Heart right ventricle (tissue), 16 donors: ENCODE results near the gene SLC39A11. TPM values are rescaled to one million over a fixed set of nuclear protein-coding genes. Genes with fewer than 3 reads are reported as not detected.
"Not testable (repeated sequence)": the region's sequence is repeated elsewhere in the genome, so short reads cannot be mapped to it uniquely, and the experiment has no call there.

Experiments used
- ATAC-seq, 8 donors: fragments of 200-7000 bp; cut with Tn5 transposase; one replicate each; pipeline ENCODE4 v1.9.1; 2020; ENCODE audit warnings: mild to moderate bottlenecking in 8 of 8, moderate library complexity in 8 of 8, moderate number of reproducible peaks in 1 of 8
- DNase-seq, 2 donors: peaks; one replicate each; pipeline ENCODE4 v3.0.0-alpha.2; 2020
- H3K27ac ChIP-seq, 10 donors: fragments of 200-600 bp; sonication (generic) in 2 of 10; one replicate each; pipeline versions ENCODE4 v1.5.0 to v1.8.0; 2020 to 2022; ENCODE audit warnings: mild to moderate bottlenecking in 3 of 10
- H3K27me3 ChIP-seq, 7 donors: fragments of 200-600 bp; one replicate each; pipeline ENCODE4 v1.8.0; 2021 to 2022; ENCODE audit warnings: mild to moderate bottlenecking in 2 of 7
- H3K36me3 ChIP-seq, 9 donors: fragments of 200-600 bp; sonication (generic) in 1 of 9; one replicate each; pipeline versions ENCODE4 v1.5.0 to v1.8.0; 2020 to 2022; ENCODE audit warnings: mild to moderate bottlenecking in 2 of 9
- H3K4me1 ChIP-seq, 9 donors: fragments of 200-600 bp; sonication (generic) in 1 of 9; one replicate each; pipeline versions ENCODE4 v1.5.0 to v1.8.0; 2020 to 2022; ENCODE audit warnings: mild to moderate bottlenecking in 4 of 9
- H3K4me3 ChIP-seq, 10 donors: fragments of 200-600 bp; sonication (generic) in 2 of 10; one replicate each; pipeline versions ENCODE4 v1.5.0 to v1.8.0; 2020 to 2022; ENCODE audit warnings: mild to moderate bottlenecking in 7 of 10, moderate library complexity in 2 of 10
- H3K9me3 ChIP-seq, 11 donors: fragments of 200-600 bp in 10 of 11; sonication (generic) in 2 of 11; one replicate each; pipeline versions ENCODE4 v1.5.0 to v1.8.0; 2013 to 2022; ENCODE audit warnings: mild to moderate bottlenecking in 2 of 11, control low read depth in 1 of 11, moderate library complexity in 1 of 11
- CTCF ChIP-seq, 9 donors: fragments of 200-600 bp; sonication (generic) in 2 of 9; IDR thresholded peaks; one replicate each; pipeline versions ENCODE4 v1.5.0 to v1.8.0; 2021 to 2022; ENCODE audit warnings: antibody characterized with exemption in 9 of 9, mild to moderate bottlenecking in 5 of 9, moderate library complexity in 1 of 9
- WGBS, 2 donors: extraction: QIAGEN DNeasy Blood & Tissue Kit; methylation state at CpG; one replicate each; pipeline ENCODE4 v1.1.7; 2013; ENCODE audit warnings: inconsistent platforms in 1 of 2; 5-methylcytosine and 5-hydroxymethylcytosine counted together
- intact Hi-C, 10 donors: fragments of 100-400 bp; cut with DNase I; formaldehyde crosslinking; loops; one replicate each; pipeline versions ENCODE4 v1.11.1 to v1.14.2; 2022
- polyA plus RNA-seq, 2 donors: library from polyadenylated mRNA; stranded (reverse); fragments of 200-250 nt; gene quantifications; one replicate each; pipeline ENCODE4 v1.2.3, GENCODE V29; 2013
- total RNA-seq, 10 donors: library from RNA; stranded (reverse); fragmentation: NEBNext Ultra II Directional in 3 of 10; extraction: Animal tissue kit (Norgen Biotek cat#: 25700) in 3 of 10; gene quantifications; one replicate each; pipeline versions ENCODE4 v1.2.1 to v1.2.4, GENCODE V29; 2021 to 2023
- donor health status: Arrhythmogenic right ventricular cardiomyopathy.
- donor health status: ischemic (EF 13 %, LVEDD 7.1; RV severe dilation, severe dysfunction).
- donor health status: healthy with polysubstance abuse.
- donor health status: DM: no; HTN: yes; CAD: no.
- donor health status: DM: no; HTN: no; CAD: no.
- donor health status: ischemic (EF 25% LVEDD 6.9; RV normal size, moderate dysfunction).
- donor health status: ischemic (EF 25% LVEDD 5.7; RV mildly dilated, moderate dysfunction).
- donor health status: healthy.
- donor health status: DM: yes; HTN: yes; CAD: no.
- donor health status: Ischemic cardiomyopathy.
- donor health status: ischemic (EF 35%, LVEDD 5.7; RV mildly dilated, moderate dysfunction).
- donor health status: nonischemic (EF 11% LVEDD 7.7; RV severe dilation, severe dysfunction).
- donor health status: DM: yes; HTN: yes; CAD: no.
- donor health status: PGD.
- donor health status: ischemic (EF 29% LVEDD 5.4; RV normal size, mild dysfunction).
- donor health status: nonischemic (EF 23%, LVEDD 6.1; RV moderate dilation, normal function).

The SLC39A11 gene
- total and polyA plus RNA-seq, 12 donors = 2.4 to 11.3 (median 6.4) TPM

- 89 to 91% methylated on average over 5 of the region's 5 CpGs for WGBS, 2 donors
- TF ChIP-seq CTCF (IDR thresholded peaks at IDR 0.05) = no peak
- Histone ChIP-seq H3K27me3 (no peaks in the 10 kb centered on the region), H3K36me3 (no peaks in the 10 kb centered on the region), H3K4me3 (no peak overlapping the region), H3K27ac (no peak overlapping the region), H3K4me1 (peaks cover 0 to 31% (median 15%) of the 10 kb centered on the region in 9 donors), H3K9me3 (peaks cover 0 to 7% (median 0%) of the 10 kb centered on the region in 11 donors)
- intact Hi-C loops = no loop called here
- DNase-seq = no peak
- ATAC-seq = no peak
Measured at GRCh38 chr17:73062726-73063125, 29.8 kb downstream of the SLC39A11 start.

GRCh38 chr17:73061161-73061560, 31.3 kb downstream of the SLC39A11 start:
- Histone ChIP-seq H3K9me3 (no peaks in the 10 kb centered on the region), H3K27me3 (no peaks in the 10 kb centered on the region), H3K4me3 (no peak overlapping the region), H3K27ac (no peak overlapping the region), H3K36me3 (no peaks in the 10 kb centered on the region), H3K4me1 (peaks cover 0 to 35% (median 15%) of the 10 kb centered on the region in 9 donors)
- no peak for TF ChIP-seq CTCF (IDR thresholded peaks at IDR 0.05)
- WGBS, 2 donors = 94 to 96% methylated on average over 4 of the region's 4 CpGs
- ATAC-seq (no peak), DNase-seq (no peak)
- intact Hi-C loops = no loop called here

GRCh38 chr17:73060721-73061120, 31.8 kb downstream of the SLC39A11 start:
- H3K36me3 ChIP-seq = no peaks in the 10 kb centered on the region
- intact Hi-C loops = no loop called here
- no peak for TF ChIP-seq CTCF (IDR thresholded peaks at IDR 0.05)
- no peak for DNase-seq
- no peaks in the 10 kb centered on the region for H3K27me3 ChIP-seq
- H3K9me3 ChIP-seq = no peaks in the 10 kb centered on the region
- no peak overlapping the region for H3K4me3 ChIP-seq
- 96 to 99% methylated on average over 7 of the region's 7 CpGs for WGBS, 2 donors
- ATAC-seq = no peak
- peaks cover 0 to 35% (median 15%) of the 10 kb centered on the region in 9 donors for H3K4me1 ChIP-seq
- H3K27ac ChIP-seq = no peak overlapping the region

GRCh38 chr17:73059713-73060112, 32.8 kb downstream of the SLC39A11 start:
- H3K9me3 ChIP-seq, H3K27ac ChIP-seq, DNase-seq, ATAC-seq, H3K27me3 ChIP-seq, H3K36me3 ChIP-seq, H3K4me3 ChIP-seq, intact Hi-C loops: not testable (repeated sequence)
- H3K4me1 ChIP-seq = peaks cover 0 to 30% (median 13%) of the 10 kb centered on the region in 9 donors
- WGBS, 2 donors = 83 to 94% methylated on average over 4 of the region's 4 CpGs

- Histone ChIP-seq H3K27ac (peak overlapping the region in 7 of 10 donors; percentile 10 to 48 (median 21)), H3K9me3 (no peaks in the 10 kb centered on the region), H3K4me1 (peaks cover 0 to 17% (median 0%) of the 10 kb centered on the region in 9 donors), H3K4me3 (no peak overlapping the region), H3K27me3 (no peaks in the 10 kb centered on the region), H3K36me3 (no peaks in the 10 kb centered on the region)
- intact Hi-C loops = no loop called here
- TF ChIP-seq CTCF (IDR thresholded peaks at IDR 0.05) = no peak
- WGBS, 2 donors = 62 to 65% methylated on average over 6 of the region's 6 CpGs
- peak in 6 of 8 donors; percentile 33 to 67 (median 50) for ATAC-seq
- peak in 1 of 2 donors; percentile 8 for DNase-seq
Measured at GRCh38 chr17:73058022-73058421, 34.5 kb downstream of the SLC39A11 start.
